MM.1S (cell line): Measurements from ENCODE around the gene FAM184A.

Source experiments
- CTCF ChIP-seq: fragments of 300-600 bp; sonication (generic); IDR thresholded peaks from 2 replicates; pipeline ENCODE4 v1.5.1; 2016; ENCODE audit warnings: antibody characterized with exemption, low read length, mixed read lengths
- EZH2 ChIP-seq: fragments of 300-600 bp; sonication (generic); optimal IDR thresholded peaks from 2 replicates; pipeline ENCODE3; 2017; ENCODE audit warnings: low read depth, mild to moderate bottlenecking, antibody characterized with exemption, low read length, mixed read lengths
- EZH2phosphoT487 ChIP-seq: fragments of 300-600 bp; sonication (generic); IDR thresholded peaks from 2 replicates; pipeline ENCODE4 v1.6.1; 2018; ENCODE audit warnings: antibody characterized with exemption, low read length

GRCh38 chr6:118933855-118934460 lies 144.5 kb downstream of the FAM184A start:
- TF ChIP-seq CTCF: no peak
- TF ChIP-seq EZH2: no peak
- no peak for TF ChIP-seq EZH2phosphoT487
